ENCODE measurements around the gene MUSK. TPM values are rescaled to one million over a fixed set of nuclear protein-coding genes. Genes with fewer than 3 reads are reported as not detected.

Gene MUSK
- total and polyA plus RNA-seq, 2 of the 4 experiments (the other 2 are of a cell fraction) = 0.07 to 0.18 TPM

DNA sequence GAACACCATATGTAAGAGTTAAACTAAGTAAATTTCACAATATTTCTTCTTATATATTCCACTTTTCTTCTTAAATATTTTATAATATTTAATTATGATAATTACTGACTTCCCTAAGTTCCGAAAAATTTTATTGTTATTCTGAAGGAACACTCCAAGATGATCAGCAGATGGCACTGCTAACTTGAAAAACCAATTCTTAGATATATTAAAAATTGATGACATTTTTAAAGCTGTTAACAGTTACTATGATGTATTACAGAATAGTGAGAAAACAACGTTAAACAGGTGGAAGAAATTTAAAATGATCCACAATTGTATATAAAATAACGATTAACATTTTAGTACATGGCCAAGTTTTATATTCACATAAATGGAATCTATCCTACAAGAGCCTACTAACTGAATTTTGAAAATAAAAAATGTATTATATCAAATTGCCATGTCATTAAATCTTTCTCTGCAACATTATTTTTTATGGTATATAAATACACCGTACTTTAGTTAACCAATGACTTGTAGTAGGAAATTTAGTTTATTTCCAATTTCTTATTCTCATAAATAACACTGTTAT lies 30.1 kb upstream of the MUSK start:
- Histone ChIP-seq H2AK5ac (ENCODE audit: low read depth, low read length) (no peak overlapping the region), H2AK9ac (replicated peaks; ENCODE audit: low read depth, low read length, poor library complexity) (no peak overlapping the region), H3K27ac (ENCODE audit: insufficient read depth, low read length) (peak overlapping the region; percentile 49; the same call in 1 of the 2 replicates), H3K23ac (ENCODE audit: low read depth, low read length) (no peak overlapping the region), H3K9ac (ENCODE audit: low read depth, low read length) (no peak overlapping the region), H2BK5ac (ENCODE audit: low read depth, low read length, poor library complexity, severe bottlenecking) (peak overlapping the region; percentile 62), H3K14ac (replicated peaks; ENCODE audit: low read depth, low read length) (no peak overlapping the region), H3K4me2 (ENCODE audit: low read depth, low read length) (no peak overlapping the region), H3K79me1 (ENCODE audit: low read depth in 1 of 2, low read length in 2 of 2) (peaks cover 0 to 10% of the 10 kb centered on the region in 2 experiments; a peak in 2 of 4 replicates), H3K9me1 (ENCODE audit: insufficient read depth, low read length) (peaks cover 6% of the 10 kb centered on the region; the same call in 1 of the 2 replicates), H4K91ac (ENCODE audit: insufficient read depth, low read depth, low read length) (no peak overlapping the region), H3K4me1 (ENCODE audit: control insufficient read depth, insufficient read depth, low read length) (peaks cover 6% of the 10 kb centered on the region; the same call in 1 of the 2 replicates), H2BK20ac (ENCODE audit: low read depth, low read length) (0 out of 2 replicates have a peak overlapping the region, but pooled peaks have one; percentile 27), H4K20me1 (ENCODE audit: insufficient read depth, low read length) (no peaks in the 10 kb centered on the region), H4K5ac (ENCODE audit: low read depth, low read length) (no peak overlapping the region), H2BK15ac (ENCODE audit: low read depth, low read length) (no peak overlapping the region), H2AFZ (replicated peaks; ENCODE audit: low read length, poor library complexity) (no peak overlapping the region), H4K8ac (ENCODE audit: low read depth in 2 of 2, low read length in 2 of 2) (peak overlapping the region in 1 of 2 experiments; percentile 30; a peak in 1 of 4 replicates), H3K56ac (ENCODE audit: extremely low read depth, insufficient read depth, low read length) (no peak overlapping the region; the same call in 1 of the 2 replicates), H3K18ac (ENCODE audit: low read depth, low read length) (peak overlapping the region; percentile 31; the same call in 1 of the 2 replicates), H2BK120ac (ENCODE audit: low read depth, low read length) (peak overlapping the region; percentile 64), H3K9me3 (ENCODE audit: control insufficient read depth, insufficient read depth, low read length) (peaks cover 4% of the 10 kb centered on the region), H3K4ac (ENCODE audit: low read depth, low read length) (no peak overlapping the region), H3K27me3 (ENCODE audit: control insufficient read depth, insufficient read depth, low read length) (no peaks in the 10 kb centered on the region), H3K36me3 (ENCODE audit: control insufficient read depth, insufficient read depth, low read length) (no peaks in the 10 kb centered on the region), H3K4me3 (ENCODE audit: insufficient read depth, low read depth, low read length) (no peak overlapping the region)
- ATAC-seq (ENCODE audit: low read depth) = peak; percentile 72
- peak; percentile 54 for DNase-seq
- TF ChIP-seq, protein P1, sequence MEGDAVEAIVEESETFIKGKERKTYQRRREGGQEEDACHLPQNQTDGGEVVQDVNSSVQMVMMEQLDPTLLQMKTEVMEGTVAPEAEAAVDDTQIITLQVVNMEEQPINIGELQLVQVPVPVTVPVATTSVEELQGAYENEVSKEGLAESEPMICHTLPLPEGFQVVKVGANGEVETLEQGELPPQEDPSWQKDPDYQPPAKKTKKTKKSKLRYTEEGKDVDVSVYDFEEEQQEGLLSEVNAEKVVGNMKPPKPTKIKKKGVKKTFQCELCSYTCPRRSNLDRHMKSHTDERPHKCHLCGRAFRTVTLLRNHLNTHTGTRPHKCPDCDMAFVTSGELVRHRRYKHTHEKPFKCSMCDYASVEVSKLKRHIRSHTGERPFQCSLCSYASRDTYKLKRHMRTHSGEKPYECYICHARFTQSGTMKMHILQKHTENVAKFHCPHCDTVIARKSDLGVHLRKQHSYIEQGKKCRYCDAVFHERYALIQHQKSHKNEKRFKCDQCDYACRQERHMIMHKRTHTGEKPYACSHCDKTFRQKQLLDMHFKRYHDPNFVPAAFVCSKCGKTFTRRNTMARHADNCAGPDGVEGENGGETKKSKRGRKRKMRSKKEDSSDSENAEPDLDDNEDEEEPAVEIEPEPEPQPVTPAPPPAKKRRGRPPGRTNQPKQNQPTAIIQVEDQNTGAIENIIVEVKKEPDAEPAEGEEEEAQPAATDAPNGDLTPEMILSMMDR (conservative IDR thresholded peaks at IDR 0.05; ENCODE audit: low read depth, low read length) = peak; percentile 57
- TF ChIP-seq RAD21 (IDR thresholded peaks at IDR 0.05; ENCODE audit: low read length) (peak; percentile 77), SMC3 (IDR thresholded peaks at IDR 0.05; ENCODE audit: low read depth, low read length) (peak; percentile 74), POLR2A (IDR thresholded peaks at IDR 0.05; ENCODE audit: low read depth, low read length) (0 out of 2 replicates have a peak, but pooled peaks have one; percentile 38)
- TF ChIP-seq, protein P2, sequence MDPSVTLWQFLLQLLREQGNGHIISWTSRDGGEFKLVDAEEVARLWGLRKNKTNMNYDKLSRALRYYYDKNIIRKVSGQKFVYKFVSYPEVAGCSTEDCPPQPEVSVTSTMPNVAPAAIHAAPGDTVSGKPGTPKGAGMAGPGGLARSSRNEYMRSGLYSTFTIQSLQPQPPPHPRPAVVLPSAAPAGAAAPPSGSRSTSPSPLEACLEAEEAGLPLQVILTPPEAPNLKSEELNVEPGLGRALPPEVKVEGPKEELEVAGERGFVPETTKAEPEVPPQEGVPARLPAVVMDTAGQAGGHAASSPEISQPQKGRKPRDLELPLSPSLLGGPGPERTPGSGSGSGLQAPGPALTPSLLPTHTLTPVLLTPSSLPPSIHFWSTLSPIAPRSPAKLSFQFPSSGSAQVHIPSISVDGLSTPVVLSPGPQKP (IDR thresholded peaks at IDR 0.05; ENCODE audit: borderline replicate concordance, low read depth, low read length) = no peak
- intact Hi-C loops (cut with micrococcal nuclease) = loop anchor here (1.0 to 5.0 kb wide), 2 partner anchors 399 to 661 kb away; partner anchors contain the start of gene LPAR1
- no TSS peak for BruUV-seq (replicated peaks)
- no CpG with 5 or more reads among the region's 4 CpGs for WGBS, 2 experiments (ENCODE audit: extremely low coverage in 2 of 2, insufficient read length in 1 of 2)
- ChIA-PET CTCF (interaction anchor here (0.6 to 2.0 kb wide), 4 partner anchors 9 to 525 kb away, joined by 3 to 5 read pairs (median 4); no protein-coding TSS in a partner anchor), POLR2A (ENCODE audit: unreplicated experiment) (no interaction called here)
- in situ Hi-C loops (cut with MboI; ENCODE audit: low sequenced_read_pairs) = loop anchor here (5.0 to 25.0 kb wide), 2 partner anchors 274 to 659 kb away; no protein-coding TSS in a partner anchor
- dilution Hi-C loops (cut with HindIII; ENCODE audit: low sequenced_read_pairs, unreplicated experiment) = no loop called here

Measured in IMR-90 (cell line).